Right renal pelvis (tissue), 4 donors: ENCODE data around the gene FGF12. TPM values are rescaled to one million over a fixed set of nuclear protein-coding genes. Genes with fewer than 3 reads are reported as not detected.

Experiments used
- DNase-seq, 4 donors: peaks; one replicate each; pipeline ENCODE4 v3.0.0-alpha.2; 2013; ENCODE audit warnings: low read depth in 4 of 4, low spot score in 3 of 4, missing footprints in 1 of 4
- polyA plus RNA-seq, 4 donors: library from polyadenylated mRNA; unstranded; fragments of 120-200 nt; gene quantifications; one replicate each; pipeline ENCODE4 v1.2.1, GENCODE V29; 2013; ENCODE audit not compliant: insufficient read length in 4 of 4

Gene FGF12
- polyA plus RNA-seq, 4 donors: 6.4 to 8.6 (median 7.3) TPM

GRCh38 chr3:192365571-192365970, 361.8 kb downstream of the FGF12 start:
- DNase-seq: no peak

GRCh38 chr3:192364316-192364715, 363.0 kb downstream of the FGF12 start:
- no peak for DNase-seq

DNA sequence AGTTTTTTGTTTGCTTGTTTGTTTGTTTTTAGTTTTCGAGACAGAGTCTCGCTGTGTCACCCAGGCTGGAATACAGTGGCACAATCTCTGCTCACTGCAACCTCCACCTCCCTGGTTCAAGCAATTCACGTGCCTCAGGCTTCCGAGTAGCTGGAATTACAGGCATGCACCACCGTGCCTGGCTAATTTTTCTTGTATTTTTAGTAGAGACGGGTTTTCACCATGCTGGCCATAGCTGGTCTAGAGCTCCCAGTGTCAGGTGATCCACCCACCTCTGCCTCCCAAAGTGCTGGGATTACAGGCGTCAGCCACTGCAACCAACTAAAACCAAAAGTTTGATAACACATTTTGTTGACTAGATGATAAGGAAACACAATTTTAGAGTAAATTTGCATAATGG, 372.7 kb downstream of the FGF12 start:
- DNase-seq: no peak

- no peak for DNase-seq
These were observed 375.2 kb downstream of the FGF12 start for GRCh38 chr3:192352142-192352541.

DNA sequence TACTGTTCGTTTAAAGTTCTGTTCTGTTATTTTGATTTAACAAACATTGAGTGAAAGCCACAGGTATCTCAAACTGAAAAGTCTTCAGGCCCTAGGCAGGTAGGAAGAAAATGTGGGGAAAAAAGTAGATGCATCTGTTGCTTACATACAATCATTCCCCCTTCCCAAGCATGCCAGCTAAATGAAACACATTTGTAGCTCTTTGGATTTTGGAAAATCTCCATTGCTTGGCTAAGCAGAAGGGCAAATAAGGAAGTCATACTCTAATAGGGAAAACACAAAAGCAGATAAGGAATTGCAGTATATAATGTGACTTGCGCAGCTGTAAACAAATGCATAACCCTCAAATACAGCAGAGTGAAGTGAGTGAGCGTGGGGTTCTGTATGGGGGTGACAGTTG, 375.9 kb downstream of the FGF12 start:
- DNase-seq: no peak

DNA sequence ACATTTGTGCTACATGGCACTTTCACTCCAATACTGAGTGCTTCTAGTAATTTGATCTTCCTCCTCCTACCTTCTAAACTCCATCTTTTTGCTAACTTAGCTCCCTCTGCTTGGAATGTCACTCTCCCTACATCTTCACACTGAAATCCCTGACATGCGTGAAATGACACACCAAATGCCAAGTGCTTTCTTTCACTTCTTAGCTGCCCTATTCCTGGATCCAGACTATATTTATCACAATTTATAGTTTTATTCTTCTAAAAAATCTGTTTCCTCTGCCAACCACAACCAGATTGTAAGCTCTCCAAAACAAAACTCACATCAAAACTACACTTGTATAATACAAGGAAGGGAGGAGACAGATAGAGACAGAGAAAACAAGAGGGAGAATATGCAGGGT, 387.3 kb downstream of the FGF12 start:
- no peak for DNase-seq

DNA sequence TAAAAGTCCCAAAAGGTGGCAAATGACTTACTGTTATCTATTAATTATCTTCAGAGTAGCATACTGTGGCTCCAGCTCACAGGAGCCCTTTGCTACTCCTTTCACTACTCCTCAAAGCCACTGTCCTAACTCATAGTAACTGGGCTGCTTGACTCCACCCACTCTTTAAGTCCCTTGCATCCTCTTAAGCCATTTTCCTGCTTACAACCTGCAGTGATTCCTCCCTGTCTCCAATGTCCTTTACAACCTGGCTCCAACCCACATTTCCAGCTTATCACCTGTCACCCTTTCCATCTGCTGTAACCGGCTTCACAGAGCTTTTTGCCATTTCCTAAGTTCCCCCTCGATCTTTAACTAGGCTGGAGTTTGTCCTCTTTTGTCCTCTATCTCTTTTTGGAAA, 388.1 kb downstream of the FGF12 start:
- no peak for DNase-seq

DNA sequence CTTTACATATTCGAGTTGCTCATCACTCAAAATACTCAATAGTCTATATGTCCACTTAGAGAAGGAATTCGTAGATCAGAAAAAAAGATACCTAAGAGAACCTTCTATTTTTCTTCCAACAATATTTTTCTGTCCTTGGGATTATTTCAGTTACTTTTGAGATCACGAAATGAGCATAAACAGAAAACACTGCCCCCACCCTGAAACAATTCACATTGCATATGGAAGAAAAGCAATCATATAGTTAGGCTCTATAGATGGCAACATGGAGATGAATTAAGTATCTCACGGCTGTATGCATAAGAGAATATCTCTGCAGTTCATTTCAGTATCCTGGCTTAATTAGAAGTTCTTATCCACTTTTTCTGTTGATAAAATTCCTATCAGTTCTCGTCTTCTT, 391.1 kb downstream of the FGF12 start:
- no peak for DNase-seq

DNA sequence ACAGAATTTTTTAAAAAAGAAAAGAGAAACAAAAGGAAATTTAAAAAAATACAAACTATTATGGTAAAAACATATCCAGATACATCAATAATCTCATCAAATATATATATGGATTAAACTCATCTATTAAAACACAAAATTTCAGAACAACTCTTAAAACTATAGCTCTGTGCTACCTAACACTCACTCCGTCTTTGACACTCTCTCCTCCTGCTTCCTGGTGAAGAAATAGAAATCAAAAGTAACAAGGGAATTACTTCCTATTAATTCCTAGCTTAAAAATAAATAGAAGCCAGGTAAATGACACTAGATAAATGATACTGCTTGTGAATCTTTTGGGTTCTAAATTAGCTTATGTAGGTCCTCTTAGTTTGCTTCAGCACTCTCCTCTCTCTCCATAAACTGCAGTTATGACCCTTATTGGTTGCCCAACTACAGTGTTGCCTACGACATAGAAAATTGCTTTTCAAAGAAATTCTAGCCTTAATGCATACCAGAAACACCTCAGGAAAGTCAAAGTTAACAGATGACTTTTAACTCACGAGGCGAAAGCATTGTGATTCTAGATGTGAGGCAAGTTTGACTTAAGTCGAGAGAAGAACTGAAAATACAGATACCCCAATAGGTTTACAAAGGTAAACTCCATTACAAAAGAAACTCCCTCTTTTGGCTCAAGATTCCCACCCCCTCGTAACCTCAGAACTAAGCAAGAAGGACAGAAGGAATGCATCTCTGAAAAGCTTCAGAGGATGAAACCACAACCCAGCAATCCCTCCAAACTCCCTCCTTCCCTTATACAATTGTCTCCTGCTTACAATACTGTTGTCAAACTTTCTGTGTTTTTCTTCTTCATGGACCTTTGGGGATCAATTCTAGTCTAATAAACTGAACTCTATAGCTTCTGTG, 394.7 kb downstream of the FGF12 start:
- DNase-seq: no peak

DNA sequence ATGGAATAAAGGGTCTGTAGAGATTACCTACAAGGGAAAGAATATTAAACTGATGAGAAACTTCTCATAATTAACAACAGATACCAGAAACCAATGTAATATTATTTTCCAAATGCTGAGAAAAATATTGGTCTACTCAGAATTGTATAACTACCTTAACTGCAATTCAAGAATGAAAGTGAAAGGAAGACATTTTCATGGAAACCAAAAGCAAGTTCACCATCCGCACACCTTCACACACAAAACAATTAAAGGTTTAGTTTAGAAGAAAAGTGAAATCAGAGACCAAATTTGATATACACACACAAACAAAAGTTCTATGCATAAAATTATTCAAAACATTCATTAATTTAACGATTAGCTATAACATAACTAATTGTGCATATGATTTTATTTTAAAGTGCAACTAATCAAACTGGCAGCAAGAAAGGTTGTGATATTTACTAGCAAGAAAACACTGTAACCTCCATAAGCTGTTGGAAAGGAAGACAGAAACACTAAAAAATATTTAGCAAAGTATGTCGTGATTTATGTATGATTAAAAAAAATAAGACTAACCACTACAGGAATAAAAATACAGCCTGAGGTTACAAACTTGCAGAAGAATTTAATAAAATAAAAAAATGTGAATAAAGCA, 395.5 kb downstream of the FGF12 start:
- DNase-seq: no peak

GRCh38 chr3:192326656-192327055, 400.7 kb downstream of the FGF12 start:
- no peak for DNase-seq

- DNase-seq: no peak
These were observed 409.8 kb downstream of the FGF12 start for GRCh38 chr3:192317564-192317963.

- no peak for DNase-seq
These were observed 413.7 kb downstream of the FGF12 start for GRCh38 chr3:192313605-192314004.

GRCh38 chr3:192307631-192308030, 419.7 kb downstream of the FGF12 start:
- no peak for DNase-seq

- DNase-seq: no peak
These were observed 424.1 kb downstream of the FGF12 start for GRCh38 chr3:192303235-192303634.

DNA sequence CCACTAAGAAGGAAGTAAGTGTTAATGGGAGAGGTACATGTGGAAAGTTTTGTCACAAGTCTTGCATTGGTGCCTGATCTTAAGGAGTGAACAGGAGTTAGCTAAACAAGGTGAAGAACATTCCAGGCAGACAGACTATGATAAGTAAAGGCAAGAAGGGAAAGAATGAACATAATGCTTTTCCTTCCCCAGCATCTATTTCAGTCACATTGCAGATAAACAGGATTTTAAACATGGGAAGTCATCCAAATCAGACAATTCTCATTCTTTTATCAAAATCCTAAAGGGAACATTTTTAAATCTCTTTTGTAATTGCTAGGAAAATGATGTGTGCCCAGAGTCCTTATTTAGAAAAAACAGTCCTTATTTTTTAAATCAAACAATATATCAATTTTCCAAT, 424.6 kb downstream of the FGF12 start:
- no peak for DNase-seq

DNA sequence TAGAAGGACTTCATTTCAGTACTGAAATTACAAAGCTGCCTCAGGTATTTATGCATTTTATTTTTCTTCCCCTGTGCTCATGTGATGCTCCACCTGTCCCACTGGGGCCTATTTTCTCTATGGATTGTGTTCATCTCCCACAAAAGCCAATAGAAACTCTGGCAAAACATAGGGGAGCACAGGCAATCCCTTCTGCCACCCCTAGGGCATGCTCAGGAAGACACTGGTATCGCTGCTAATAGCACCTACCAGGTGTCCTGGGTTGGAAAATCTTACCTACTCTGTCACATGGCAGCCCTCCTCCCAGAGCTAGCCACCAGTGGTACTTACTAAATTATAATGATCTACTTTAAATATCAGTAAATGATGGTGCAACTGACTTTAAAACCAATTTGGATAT, 427.4 kb downstream of the FGF12 start:
- no peak for DNase-seq

GRCh38 chr3:192296845-192297244, 430.5 kb downstream of the FGF12 start:
- no peak for DNase-seq

GRCh38 chr3:192284443-192285072, 442.8 kb downstream of the FGF12 start:
- no peak for DNase-seq

GRCh38 chr3:192281207-192281880, 446.0 kb downstream of the FGF12 start:
- no peak for DNase-seq

DNA sequence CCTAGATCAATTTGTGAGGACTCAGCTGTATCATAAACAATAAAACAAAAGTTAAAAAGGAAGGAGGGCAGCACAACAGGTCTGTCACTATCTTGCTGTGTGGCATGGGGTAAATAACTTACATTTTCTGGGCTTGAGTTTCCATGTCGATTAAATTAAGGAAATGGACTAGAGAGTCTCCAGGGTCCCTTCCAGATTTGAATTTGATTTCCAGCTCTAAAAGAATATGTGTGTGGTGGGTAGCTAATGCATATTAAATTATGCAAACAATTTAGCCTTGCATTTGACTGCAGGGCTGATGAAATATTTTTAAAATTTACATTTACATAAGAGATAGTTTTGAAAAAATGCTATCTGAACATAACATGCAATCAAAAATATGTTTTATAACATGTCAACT, 447.7 kb downstream of the FGF12 start:
- no peak for DNase-seq
